HG02571 (cell line): ENCODE measurements around the gene SHANK3.

ENCODE experiments used
- ATAC-seq: cut with Tn5 transposase; IDR thresholded peaks from one replicate; pipeline ENCODE4 v1.9.1; 2021; ENCODE audit warnings: mild to moderate bottlenecking, moderate library complexity; ENCODE audit not compliant: unreplicated experiment

The SHANK3 gene

GRCh38 chr22:50710886-50711285 lies 38.3 kb downstream of the SHANK3 start:
- no peak for ATAC-seq

- ATAC-seq: no peak
These were observed 39.1 kb downstream of the SHANK3 start for GRCh38 chr22:50711446-50712340.

- ATAC-seq: no peak
These were observed 39.9 kb downstream of the SHANK3 start for GRCh38 chr22:50712341-50713007.

- no peak for ATAC-seq
These were observed 40.4 kb downstream of the SHANK3 start for GRCh38 chr22:50713008-50713385.

GRCh38 chr22:50713571-50714056 lies 41.0 kb downstream of the SHANK3 start:
- ATAC-seq: no peak

- ATAC-seq: no peak
These were observed 41.5 kb downstream of the SHANK3 start for GRCh38 chr22:50714150-50714549.

- ATAC-seq: no peak
These were observed 42.1 kb downstream of the SHANK3 start for GRCh38 chr22:50714631-50715179.

- ATAC-seq: no peak
These were observed 42.6 kb downstream of the SHANK3 start for GRCh38 chr22:50715250-50715649.

GRCh38 chr22:50715776-50716175 lies 43.2 kb downstream of the SHANK3 start:
- no peak for ATAC-seq

GRCh38 chr22:50716290-50717024 lies 43.8 kb downstream of the SHANK3 start:
- no peak for ATAC-seq

- no peak for ATAC-seq
These were observed 45.2 kb downstream of the SHANK3 start for GRCh38 chr22:50717709-50718351.

GRCh38 chr22:50718352-50718709 lies 45.7 kb downstream of the SHANK3 start:
- ATAC-seq: no peak

- ATAC-seq: no peak
These were observed 47.2 kb downstream of the SHANK3 start for GRCh38 chr22:50719814-50720300.

- ATAC-seq: no peak
These were observed 48.0 kb downstream of the SHANK3 start for GRCh38 chr22:50720301-50721256.

GRCh38 chr22:50721257-50721844 lies 48.7 kb downstream of the SHANK3 start:
- no peak for ATAC-seq

GRCh38 chr22:50722048-50722701 lies 49.6 kb downstream of the SHANK3 start:
- ATAC-seq: no peak
